ENCODE results near the gene BORCS6.

DNA sequence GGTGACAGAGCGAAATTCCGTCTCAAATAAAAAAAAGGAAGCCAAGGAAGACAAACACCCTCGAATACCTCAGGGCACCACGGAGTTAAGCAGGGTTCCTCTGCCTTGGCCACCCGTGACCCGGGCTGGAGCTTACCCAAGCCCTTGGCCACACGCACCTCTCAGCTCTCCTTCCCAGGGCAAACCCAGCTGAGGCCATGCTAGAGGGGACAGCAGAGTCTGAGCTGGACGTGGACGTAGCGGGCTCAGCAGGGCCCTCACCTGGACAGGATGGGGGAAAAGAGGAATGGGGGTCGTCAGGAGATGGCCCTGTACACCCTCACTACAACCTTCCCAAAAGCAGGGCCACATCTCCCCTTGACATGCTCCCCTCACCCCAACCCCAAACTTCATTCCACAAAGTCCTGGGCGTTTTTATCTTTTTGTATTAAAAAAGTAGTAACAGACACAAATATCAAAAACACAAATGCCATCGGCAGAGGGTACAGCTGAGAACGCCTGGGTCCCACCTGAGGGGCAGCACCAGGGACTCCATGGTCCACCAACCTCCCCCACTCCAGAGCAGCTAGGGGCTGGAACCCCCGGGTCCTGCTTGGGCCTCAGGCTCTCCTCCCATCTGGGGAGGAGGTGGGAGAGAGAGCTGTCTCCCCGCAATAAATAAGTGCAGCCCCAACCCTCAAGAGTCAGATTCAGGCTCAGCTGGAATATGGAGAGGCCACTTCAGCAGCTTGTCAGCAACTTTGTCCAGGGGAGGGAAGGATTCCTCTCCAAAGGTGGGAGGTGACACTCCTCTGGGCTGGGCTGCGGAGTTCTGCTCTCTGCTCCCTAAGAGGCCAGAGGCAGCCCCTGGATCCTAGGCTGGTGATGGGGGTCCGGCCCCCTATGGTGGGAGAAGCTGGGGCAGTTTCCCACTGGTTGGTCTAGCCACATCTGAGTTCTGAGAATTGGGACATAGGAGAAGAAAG, 49.6 kb downstream of the BORCS6 start:
- TF ChIP-seq POLR2AphosphoS5 (IDR thresholded peaks at IDR 0.05; ENCODE audit: control insufficient read depth, insufficient read depth, low read depth, low read length): no peak
- no peak for TF ChIP-seq TCF7 (IDR thresholded peaks at IDR 0.05; ENCODE audit: borderline replicate concordance)
